Spleen (tissue), 11 donors: ENCODE measurements around the gene PHLDB1. TPM values are rescaled to one million over a fixed set of nuclear protein-coding genes. Genes with fewer than 3 reads are reported as not detected.

Experiments
- DNase-seq: peaks from one replicate; pipeline ENCODE4 v3.0.0-alpha.2; 2020
- H3K27ac ChIP-seq, 8 donors: fragments of 200-600 bp; sonication (generic) in 7 of 8; 1 replicate in 4 of 8; 2 replicates in 4 of 8; pipeline versions ENCODE4 v1.5.0 to v1.8.0; 2016 to 2021; ENCODE audit warnings: inconsistent platforms in 4 of 8, mild to moderate bottlenecking in 4 of 8, moderate library complexity in 1 of 8
- H3K27me3 ChIP-seq, 7 donors: fragments of 200-600 bp; sonication (generic) in 6 of 7; replicated peaks in 1 of 7; 1 replicate in 4 of 7; 2 replicates in 3 of 7; pipeline versions ENCODE4 v1.5.0 to v1.8.0; 2016 to 2021; ENCODE audit warnings: inconsistent platforms in 3 of 7, mild to moderate bottlenecking in 1 of 7
- H3K36me3 ChIP-seq, 6 donors: fragments of 200-600 bp; sonication (generic) in 5 of 6; 1 replicate in 4 of 6; 2 replicates in 2 of 6; pipeline versions ENCODE4 v1.5.0 to v1.8.0; 2016 to 2021; ENCODE audit warnings: inconsistent platforms in 2 of 6
- H3K4me1 ChIP-seq, 6 donors: fragments of 200-600 bp; sonication (generic) in 5 of 6; 1 replicate in 3 of 6; 2 replicates in 3 of 6; pipeline versions ENCODE4 v1.5.0 to v1.8.0; 2016 to 2021; ENCODE audit warnings: inconsistent platforms in 3 of 6
- H3K4me3 ChIP-seq, 8 donors: fragments of 200-600 bp; sonication (generic) in 7 of 8; 1 replicate in 4 of 8; 2 replicates in 4 of 8; pipeline versions ENCODE4 v1.5.0 to v1.8.0; 2016 to 2021; ENCODE audit warnings: inconsistent platforms in 4 of 8, mild to moderate bottlenecking in 4 of 8, moderate library complexity in 2 of 8
- H3K9me3 ChIP-seq, 8 donors: fragments of 200-600 bp; sonication (generic) in 7 of 8; 1 replicate in 4 of 8; 2 replicates in 4 of 8; pipeline versions ENCODE4 v1.5.0 to v1.8.0; 2016 to 2021; ENCODE audit warnings: inconsistent platforms in 4 of 8
- POLR2A ChIP-seq, 3 donors: fragments of 450-650 bp; IDR thresholded peaks; one replicate each; pipeline ENCODE4 v1.5.1; 2017; ENCODE audit warnings: antibody characterized with exemption in 3 of 3, mild to moderate bottlenecking in 1 of 3
- POLR2AphosphoS5 ChIP-seq, 3 donors: sonication (generic); formaldehyde crosslinking; IDR thresholded peaks; one replicate each; pipeline ENCODE4 v1.5.1; 2017; ENCODE audit warnings: antibody characterized with exemption in 3 of 3
- WGBS, 5 donors: extraction: QIAGEN DNeasy Blood & Tissue Kit in 3 of 5; methylation state at CpG; one replicate each; pipeline versions ENCODE4 v1.1.5 to v1.1.7; 2013 to 2018; 5-methylcytosine and 5-hydroxymethylcytosine counted together
- intact Hi-C: fragments of 100-400 bp; cut with DNase I; formaldehyde crosslinking; loops from one replicate; pipeline ENCODE4 v1.15.0; 2023; ENCODE audit warnings: low total_unique reads
- polyA plus RNA-seq, 3 donors: library from polyadenylated mRNA; stranded (reverse); fragments of 200-250 nt; gene quantifications; one replicate each; pipeline ENCODE4 v1.2.1, GENCODE V29; 2013
- total RNA-seq, 7 donors: library from RNA; depleted of rRNA in 3 of 7; stranded (reverse); fragments of >200 nt in 3 of 7; fragmentation: NEBNext Ultra II Directional in 4 of 7; extraction: Animal tissue kit (Norgen Biotek cat#: 25700) in 4 of 7; gene quantifications; one replicate each; pipeline versions ENCODE4 v1.1.0 to v1.2.1, GENCODE V29; 2016 to 2021
- TF ChIP-seq, protein P1 (sequence below), 11 experiments: fragments of 200-600 bp in 7 of 11; fragments of 450-650 bp in 4 of 11; sonication (generic) in 4 of 11; IDR thresholded peaks in 8 of 11; conservative IDR thresholded peaks in 3 of 11; 1 replicate in 7 of 11; 2 replicates in 4 of 11; pipeline versions ENCODE4 v1.4.0 to v1.8.0; 2016 to 2021; ENCODE audit warnings: antibody characterized with exemption in 11 of 11, inconsistent platforms in 4 of 11, mild to moderate bottlenecking in 1 of 11
- donor health status: healthy with polysubstance abuse.
- donor health status: DM: no; HTN: no; CAD: no; lungs with moderate emphysema.
- donor health status: DM: no; HTN: no; CAD: no.
- donor health status: Bipolar disorder and iron deficiency.
- donor health status: healthy.
- donor health status: DM: no; HTN: no; CAD: no.
- donor health status: DM: yes; HTN: yes; CAD: no.

The PHLDB1 gene
- total and polyA plus RNA-seq, 10 donors = 13.0 to 162 (median 69.9) TPM

GRCh38 chr11:118659953-118660680 is 52.7 kb downstream of the PHLDB1 start:
- H3K4me1 ChIP-seq = peaks cover 3 to 28% (median 15%) of the 10 kb centered on the region in 6 donors
- H3K27me3 ChIP-seq = peaks cover 0 to 17% (median 0%) of the 10 kb centered on the region in 7 donors
- peak overlapping the region in 3 of 8 donors; percentile 9 to 43 (median 21) for H3K4me3 ChIP-seq
- intact Hi-C loops = no loop called here
- WGBS, 5 donors = 66 to 80% (median 74%) methylated on average over 11 to 14 of the region's 14 CpGs
- TF ChIP-seq POLR2AphosphoS5 (IDR thresholded peaks at IDR 0.05) = no peak
- H3K27ac ChIP-seq = no peak overlapping the region
- no peak for DNase-seq
- no peaks in the 10 kb centered on the region for H3K9me3 ChIP-seq
- peaks cover 0 to 30% (median 2%) of the 10 kb centered on the region in 6 donors for H3K36me3 ChIP-seq

DNA sequence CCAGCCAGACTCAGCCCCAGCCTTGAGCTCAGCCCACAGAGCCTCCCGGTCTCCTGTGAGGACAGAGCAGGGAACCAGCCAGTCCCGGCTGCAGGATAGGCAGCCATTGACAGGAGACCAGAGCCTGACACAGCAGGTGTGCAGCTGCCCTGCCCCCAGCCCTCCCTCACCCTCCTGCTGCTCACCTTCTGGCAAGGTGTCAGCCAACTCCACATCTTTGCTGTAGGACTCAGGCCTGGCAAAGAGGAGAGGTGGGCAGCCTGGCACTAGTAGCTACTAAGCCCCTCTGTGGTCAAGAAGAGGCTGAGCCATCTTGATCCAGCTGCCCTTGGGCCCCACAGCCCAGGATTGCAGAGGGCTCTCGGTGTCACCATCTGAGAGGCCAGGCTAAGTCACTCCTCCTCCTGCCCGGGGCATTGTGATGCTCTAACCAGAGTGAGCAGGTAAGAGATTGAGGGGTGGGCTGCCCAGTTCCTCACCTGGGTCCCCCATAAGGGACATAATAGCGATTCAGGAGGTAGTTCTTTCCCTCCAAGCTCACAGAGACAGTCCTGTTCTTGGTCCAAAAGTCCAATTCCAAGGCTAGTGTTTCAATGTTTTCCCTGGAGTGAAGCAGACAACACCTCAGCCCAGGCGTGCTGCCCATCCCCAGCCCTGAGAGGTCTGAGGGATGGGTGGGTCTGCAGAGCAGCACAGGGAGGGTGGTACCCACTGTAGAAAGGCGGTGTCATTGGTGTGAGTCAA is 53.4 kb downstream of the PHLDB1 start:
- Histone ChIP-seq H3K36me3 (peaks cover 0 to 22% (median under 1%) of the 10 kb centered on the region in 6 donors), H3K4me1 (peaks cover 3 to 28% (median 15%) of the 10 kb centered on the region in 6 donors), H3K27me3 (peaks cover 0 to 17% (median 0%) of the 10 kb centered on the region in 7 donors), H3K9me3 (no peaks in the 10 kb centered on the region), H3K4me3 (no peak overlapping the region), H3K27ac (no peak overlapping the region)
- no peak for DNase-seq
- intact Hi-C loops = no loop called here
- 83 to 90% (median 87%) methylated on average over 6 to 7 of the region's 7 CpGs for WGBS, 5 donors
- TF ChIP-seq POLR2A (IDR thresholded peaks at IDR 0.05) (no peak), POLR2AphosphoS5 (IDR thresholded peaks at IDR 0.05) (peak in 1 of 3 donors; percentile 40)

DNA sequence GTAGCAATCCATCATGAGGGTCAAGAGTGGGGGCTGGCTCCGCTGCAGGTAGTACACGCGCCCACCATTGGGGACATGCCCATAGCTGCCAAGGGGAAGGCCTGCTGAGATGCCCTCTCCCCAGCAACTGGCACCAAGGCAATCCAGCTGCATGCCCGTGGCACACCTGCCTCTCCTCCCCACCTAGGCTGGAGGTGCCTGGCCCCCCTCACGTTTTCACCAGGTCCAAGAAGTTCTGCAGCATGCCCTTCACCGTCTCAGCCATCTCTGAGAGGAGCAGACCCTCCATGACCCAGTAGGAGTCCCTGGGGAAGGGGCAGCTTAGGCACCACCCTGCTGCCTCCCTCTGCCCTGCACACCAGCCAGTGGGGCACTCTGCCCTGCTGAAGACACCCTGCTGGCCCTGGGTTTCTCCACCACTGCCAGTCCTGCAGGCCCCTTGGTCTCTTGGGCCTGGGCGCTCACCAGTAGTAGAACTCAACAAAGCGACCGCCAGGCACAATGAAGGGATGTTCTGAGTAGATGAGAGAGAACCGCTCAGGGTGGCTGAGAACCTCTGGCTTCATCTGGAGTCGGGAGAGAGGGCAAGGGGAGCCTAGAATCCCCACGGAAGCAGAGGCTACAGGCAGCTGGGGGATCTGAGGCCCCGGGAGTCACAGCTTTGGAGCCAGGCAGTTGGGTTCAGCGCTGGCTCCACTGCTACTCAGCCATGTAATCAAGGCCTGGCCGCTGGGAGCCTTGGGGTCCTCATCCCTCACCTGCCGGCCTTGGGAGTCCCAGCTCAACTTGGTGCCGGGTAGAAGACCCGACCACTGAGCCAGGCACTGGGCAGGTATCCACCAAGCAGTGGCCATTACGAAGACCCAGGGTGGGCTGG is 54.2 kb downstream of the PHLDB1 start:
- Histone ChIP-seq H3K4me1 (peaks cover 3 to 28% (median 15%) of the 10 kb centered on the region in 6 donors), H3K36me3 (peaks cover 0 to 14% (median 0%) of the 10 kb centered on the region in 6 donors), H3K9me3 (no peaks in the 10 kb centered on the region), H3K4me3 (no peak overlapping the region), H3K27ac (no peak overlapping the region), H3K27me3 (peaks cover 0 to 17% (median 0%) of the 10 kb centered on the region in 7 donors)
- WGBS, 5 donors = 86 to 95% (median 89%) methylated on average over 18 to 19 of the region's 19 CpGs
- TF ChIP-seq POLR2A (IDR thresholded peaks at IDR 0.05) (no peak), POLR2AphosphoS5 (IDR thresholded peaks at IDR 0.05) (no peak)
- TF ChIP-seq, protein P1, sequence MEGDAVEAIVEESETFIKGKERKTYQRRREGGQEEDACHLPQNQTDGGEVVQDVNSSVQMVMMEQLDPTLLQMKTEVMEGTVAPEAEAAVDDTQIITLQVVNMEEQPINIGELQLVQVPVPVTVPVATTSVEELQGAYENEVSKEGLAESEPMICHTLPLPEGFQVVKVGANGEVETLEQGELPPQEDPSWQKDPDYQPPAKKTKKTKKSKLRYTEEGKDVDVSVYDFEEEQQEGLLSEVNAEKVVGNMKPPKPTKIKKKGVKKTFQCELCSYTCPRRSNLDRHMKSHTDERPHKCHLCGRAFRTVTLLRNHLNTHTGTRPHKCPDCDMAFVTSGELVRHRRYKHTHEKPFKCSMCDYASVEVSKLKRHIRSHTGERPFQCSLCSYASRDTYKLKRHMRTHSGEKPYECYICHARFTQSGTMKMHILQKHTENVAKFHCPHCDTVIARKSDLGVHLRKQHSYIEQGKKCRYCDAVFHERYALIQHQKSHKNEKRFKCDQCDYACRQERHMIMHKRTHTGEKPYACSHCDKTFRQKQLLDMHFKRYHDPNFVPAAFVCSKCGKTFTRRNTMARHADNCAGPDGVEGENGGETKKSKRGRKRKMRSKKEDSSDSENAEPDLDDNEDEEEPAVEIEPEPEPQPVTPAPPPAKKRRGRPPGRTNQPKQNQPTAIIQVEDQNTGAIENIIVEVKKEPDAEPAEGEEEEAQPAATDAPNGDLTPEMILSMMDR (IDR thresholded peaks at IDR 0.05 in 8 of 11, conservative IDR thresholded peaks at IDR 0.05 in 3 of 11) = no peak
- DNase-seq = no peak
- intact Hi-C loops = no loop called here

DNA sequence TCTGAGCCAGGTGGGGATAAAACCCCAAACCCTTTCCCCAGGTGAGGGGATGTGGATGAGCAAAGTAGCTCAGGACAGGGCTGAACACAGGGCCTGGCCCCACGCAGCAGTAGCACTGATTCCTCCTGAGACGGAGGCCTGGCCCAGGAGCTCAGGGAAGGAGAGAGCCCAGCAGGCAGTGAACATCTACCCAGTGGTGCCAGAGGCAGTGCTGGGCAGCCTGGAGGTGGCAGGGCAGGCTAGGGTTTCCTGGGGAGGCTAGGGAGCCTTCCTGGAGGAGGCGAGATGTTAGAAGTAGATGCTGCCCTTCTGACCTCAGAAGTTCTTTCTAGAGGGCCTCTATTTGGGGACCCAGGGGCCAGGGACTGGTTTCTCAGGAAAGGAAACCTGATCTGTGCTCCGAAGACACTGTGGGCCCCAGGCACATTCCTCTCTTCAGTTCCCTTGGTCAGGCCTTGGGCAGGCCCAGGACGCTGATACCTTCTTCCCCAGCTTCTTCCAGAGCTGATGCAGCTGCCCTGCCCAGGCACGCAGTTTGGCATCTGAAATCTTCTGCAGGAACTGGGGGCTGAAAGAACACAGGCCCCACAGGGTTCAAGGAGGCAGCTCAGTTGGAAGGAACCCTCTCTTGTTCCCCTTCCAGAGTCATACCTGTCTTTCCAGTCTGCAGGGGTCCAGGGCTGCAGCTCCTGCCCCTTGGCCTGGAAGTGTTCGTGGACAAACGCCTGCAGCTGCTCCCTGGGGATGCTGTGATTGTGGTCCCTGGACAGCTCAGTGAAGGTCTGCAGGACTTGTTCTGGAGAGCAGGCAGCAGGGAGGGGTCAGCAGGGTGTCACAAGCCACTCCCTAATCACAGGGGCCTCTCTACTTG is 55.2 kb downstream of the PHLDB1 start:
- WGBS, 5 donors = 79 to 90% (median 87%) methylated on average over 6 to 8 of the region's 8 CpGs
- Histone ChIP-seq H3K9me3 (no peaks in the 10 kb centered on the region), H3K27ac (no peak overlapping the region), H3K4me1 (peaks cover 3 to 28% (median 15%) of the 10 kb centered on the region in 6 donors), H3K27me3 (peaks cover 0 to 17% (median 0%) of the 10 kb centered on the region in 7 donors), H3K4me3 (no peak overlapping the region), H3K36me3 (peaks cover 0 to 4% (median 0%) of the 10 kb centered on the region in 6 donors)
- intact Hi-C loops = no loop called here
- TF ChIP-seq, protein P1 (IDR thresholded peaks at IDR 0.05 in 8 of 11, conservative IDR thresholded peaks at IDR 0.05 in 3 of 11) = no peak
- no peak for TF ChIP-seq POLR2AphosphoS5 (IDR thresholded peaks at IDR 0.05)
- TF ChIP-seq POLR2A (IDR thresholded peaks at IDR 0.05) = no peak
- no peak for DNase-seq
